Endodermal cell (in vitro differentiated cells): ENCODE results near the gene SMARCA5. TPM values are rescaled to one million over a fixed set of nuclear protein-coding genes. Genes with fewer than 3 reads are reported as not detected.
"Not testable (repeated sequence)": the region's sequence is repeated elsewhere in the genome, so short reads cannot be mapped to it uniquely, and the experiment has no call there.

Experiments
- DNase-seq: peaks from one replicate; pipeline ENCODE4 v3.0.0-alpha.2; 2017
- H3K27ac ChIP-seq: 2 replicates; pipeline ENCODE4 v1.5.1; 2013; ENCODE audit warnings: mild to moderate bottlenecking, low read depth, low read length, moderate library complexity
- H3K27me3 ChIP-seq: 2 replicates; pipeline ENCODE4 v1.6.1; 2013; ENCODE audit warnings: mild to moderate bottlenecking, low read length, moderate library complexity; ENCODE audit not compliant: insufficient read depth, control insufficient read depth, poor library complexity, severe bottlenecking
- H3K36me3 ChIP-seq: 2 replicates; pipeline ENCODE4 v1.7.0; 2013; ENCODE audit warnings: mild to moderate bottlenecking, low read length, moderate library complexity; ENCODE audit not compliant: control insufficient read depth, insufficient read depth
- H3K4me1 ChIP-seq: one replicate; pipeline ENCODE4 v1.7.0; 2013; ENCODE audit warnings: low read length; ENCODE audit not compliant: control insufficient read depth, insufficient read depth
- H3K4me3 ChIP-seq: 2 replicates; pipeline ENCODE4 v1.5.1; 2013; ENCODE audit warnings: mild to moderate bottlenecking, low read length, moderate library complexity
- H3K9ac ChIP-seq: 2 replicates; pipeline ENCODE4 v1.6.1; 2013; ENCODE audit warnings: mild to moderate bottlenecking, low read length, moderate library complexity; ENCODE audit not compliant: poor library complexity, severe bottlenecking; ENCODE audit errors: extremely low read depth
- H3K9me3 ChIP-seq: 2 replicates; pipeline ENCODE4 v1.6.1; 2013; ENCODE audit warnings: mild to moderate bottlenecking, low read length, moderate library complexity; ENCODE audit not compliant: control insufficient read depth
- H3K27ac Mint-ChIP-seq: 2 replicates; pipeline ENCODE4 v1.8.0; 2020; ENCODE audit warnings: mixed read lengths
- H3K27me3 Mint-ChIP-seq: 2 replicates; pipeline ENCODE4 v1.8.0; 2021; ENCODE audit warnings: mild to moderate bottlenecking, mixed read lengths; ENCODE audit not compliant: insufficient read depth
- H3K36me3 Mint-ChIP-seq: 2 replicates; pipeline ENCODE4 v1.8.0; 2020; ENCODE audit warnings: low read depth, mixed read lengths
- H3K4me1 Mint-ChIP-seq: 2 replicates; pipeline ENCODE4 v1.8.0; 2020; ENCODE audit warnings: mixed read lengths
- H3K4me3 Mint-ChIP-seq: 2 replicates; pipeline ENCODE4 v1.8.0; 2020; ENCODE audit warnings: mild to moderate bottlenecking, moderate library complexity, mixed read lengths
- H3K9me3 Mint-ChIP-seq: 2 replicates; pipeline ENCODE4 v1.8.0; 2020; ENCODE audit warnings: mild to moderate bottlenecking, mixed read lengths
- WGBS, 2 experiments: methylation state at CpG; one replicate each; pipeline versions ENCODE4 v1.1.5 to v1.1.7; 2013; ENCODE audit warnings: missing lambda C conversion rate in 2 of 2, mixed read lengths in 1 of 2; ENCODE audit not compliant: insufficient coverage in 1 of 2, insufficient read length in 1 of 2; 5-methylcytosine and 5-hydroxymethylcytosine counted together
- total RNA-seq, 2 donors: library from RNA; stranded (reverse); fragmentation: NEBNext Ultra II Directional in 1 of 2; extraction: Animal tissue kit (Norgen Biotek cat#: 25700) in 1 of 2; gene quantifications; 2 replicates in 1 of 2; 3 replicates in 1 of 2; pipeline ENCODE4 v1.2.1, GENCODE V29; 2021
- TF ChIP-seq, protein P1 (sequence below): fragments of 200-600 bp; sonication (generic); conservative IDR thresholded peaks from 2 replicates; pipeline ENCODE4 v1.5.0; 2021; ENCODE audit warnings: antibody characterized with exemption, mild to moderate bottlenecking

SMARCA5 gene
- total RNA-seq, 2 donors from 2014 or later: 91.0 to 95.4 TPM

DNA sequence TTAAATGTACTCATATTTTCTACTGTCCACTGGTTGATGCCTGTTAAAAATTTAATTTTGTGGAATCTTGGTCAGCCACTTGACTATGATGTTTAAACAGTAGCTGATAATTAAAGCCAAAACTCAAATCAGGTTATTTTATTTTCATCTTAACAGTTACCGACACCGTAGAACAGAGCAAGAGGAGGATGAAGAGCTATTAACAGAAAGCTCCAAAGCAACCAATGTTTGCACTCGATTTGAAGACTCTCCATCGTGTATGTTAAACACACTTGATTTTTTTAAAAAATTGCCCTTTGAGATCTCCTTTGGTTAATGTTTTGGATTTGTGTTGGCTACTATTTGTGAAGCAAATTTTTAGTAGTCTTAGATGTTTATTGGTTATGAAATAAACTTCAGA lies 10.7 kb downstream of the SMARCA5 start:
- no peak overlapping the region for H3K27ac Mint-ChIP-seq
- TF ChIP-seq, protein P1, sequence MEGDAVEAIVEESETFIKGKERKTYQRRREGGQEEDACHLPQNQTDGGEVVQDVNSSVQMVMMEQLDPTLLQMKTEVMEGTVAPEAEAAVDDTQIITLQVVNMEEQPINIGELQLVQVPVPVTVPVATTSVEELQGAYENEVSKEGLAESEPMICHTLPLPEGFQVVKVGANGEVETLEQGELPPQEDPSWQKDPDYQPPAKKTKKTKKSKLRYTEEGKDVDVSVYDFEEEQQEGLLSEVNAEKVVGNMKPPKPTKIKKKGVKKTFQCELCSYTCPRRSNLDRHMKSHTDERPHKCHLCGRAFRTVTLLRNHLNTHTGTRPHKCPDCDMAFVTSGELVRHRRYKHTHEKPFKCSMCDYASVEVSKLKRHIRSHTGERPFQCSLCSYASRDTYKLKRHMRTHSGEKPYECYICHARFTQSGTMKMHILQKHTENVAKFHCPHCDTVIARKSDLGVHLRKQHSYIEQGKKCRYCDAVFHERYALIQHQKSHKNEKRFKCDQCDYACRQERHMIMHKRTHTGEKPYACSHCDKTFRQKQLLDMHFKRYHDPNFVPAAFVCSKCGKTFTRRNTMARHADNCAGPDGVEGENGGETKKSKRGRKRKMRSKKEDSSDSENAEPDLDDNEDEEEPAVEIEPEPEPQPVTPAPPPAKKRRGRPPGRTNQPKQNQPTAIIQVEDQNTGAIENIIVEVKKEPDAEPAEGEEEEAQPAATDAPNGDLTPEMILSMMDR: no peak
- Histone ChIP-seq H3K36me3 (peaks cover 96% of the 10 kb centered on the region), H3K9ac (no peak overlapping the region), H3K4me1 (no peaks in the 10 kb centered on the region), H3K9me3 (no peaks in the 10 kb centered on the region), H3K27ac (no peak overlapping the region), H3K4me3 (no peak overlapping the region), H3K27me3 (no peaks in the 10 kb centered on the region)
- no peak overlapping the region for H3K4me3 Mint-ChIP-seq
- H3K27me3 Mint-ChIP-seq: no peaks in the 10 kb centered on the region
- H3K9me3 Mint-ChIP-seq: no peaks in the 10 kb centered on the region
- H3K4me1 Mint-ChIP-seq: no peaks in the 10 kb centered on the region
- DNase-seq: no peak
- WGBS, 2 experiments: 92 to 95% methylated on average over 2 to 4 of the region's 4 CpGs
- peaks cover 78% of the 10 kb centered on the region for H3K36me3 Mint-ChIP-seq

DNA sequence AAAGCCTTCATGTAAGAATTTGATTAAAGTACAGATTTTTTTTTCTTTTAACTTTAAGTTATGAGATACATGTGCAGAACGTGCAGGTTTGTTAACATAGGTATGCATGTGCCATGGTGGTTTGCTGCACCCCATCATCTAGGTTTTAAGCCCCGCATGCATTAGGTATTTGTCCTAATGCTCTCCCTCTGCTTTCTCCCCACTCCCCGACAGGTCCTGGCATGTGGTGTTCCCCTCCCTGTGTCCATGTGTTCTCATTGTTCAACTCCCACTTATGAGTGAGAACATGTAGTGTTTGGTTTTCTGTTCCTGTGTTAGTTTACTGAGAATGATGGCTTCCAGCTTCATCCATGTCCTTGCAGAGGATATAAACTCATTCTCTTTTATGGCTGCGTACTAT lies 14.5 kb downstream of the SMARCA5 start:
- not testable (repeated sequence) for H3K9me3 Mint-ChIP-seq, H3K9me3 ChIP-seq, H3K27me3 Mint-ChIP-seq, H3K4me3 ChIP-seq, H3K9ac ChIP-seq, DNase-seq, H3K27me3 ChIP-seq, H3K4me3 Mint-ChIP-seq, H3K27ac ChIP-seq, H3K4me1 Mint-ChIP-seq, H3K4me1 ChIP-seq
- peaks cover 97% of the 10 kb centered on the region for H3K36me3 ChIP-seq
- WGBS, 2 experiments: 86 to 94% methylated on average over 2 to 4 of the region's 4 CpGs
- H3K27ac Mint-ChIP-seq: peak overlapping the region; percentile 60
- peaks cover 76% of the 10 kb centered on the region for H3K36me3 Mint-ChIP-seq

DNA sequence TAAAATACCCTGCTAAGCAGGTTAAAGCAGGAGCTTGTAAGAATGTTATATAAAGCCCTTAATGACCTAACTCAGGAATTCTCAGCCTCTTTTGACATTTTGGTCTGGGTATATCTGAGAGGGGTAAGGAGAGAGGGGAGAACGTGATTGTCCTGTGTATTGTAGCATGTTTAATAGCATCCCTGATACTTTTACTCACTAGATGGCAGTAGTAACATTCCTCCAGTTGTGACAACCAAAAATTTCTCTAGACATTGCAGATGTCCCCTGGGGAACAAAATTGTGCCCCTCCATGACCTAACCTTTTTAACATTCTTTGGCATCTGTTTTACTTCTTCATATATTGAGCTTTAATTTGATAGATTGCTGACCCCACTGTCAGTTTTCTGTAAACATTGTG lies 17.9 kb downstream of the SMARCA5 start:
- TF ChIP-seq, protein P1: peak; percentile 63
- no peak overlapping the region for H3K4me3 ChIP-seq
- H3K9ac ChIP-seq: no peak overlapping the region
- no peaks in the 10 kb centered on the region for H3K4me1 ChIP-seq
- Mint-ChIP-seq H3K27me3 (no peaks in the 10 kb centered on the region), H3K4me3 (no peak overlapping the region), H3K27ac (no peak overlapping the region), H3K9me3 (no peaks in the 10 kb centered on the region), H3K36me3 (peaks cover 79% of the 10 kb centered on the region), H3K4me1 (no peaks in the 10 kb centered on the region)
- H3K27ac ChIP-seq: no peak overlapping the region
- WGBS, 2 experiments: 83 to 100% methylated on average over 1 of the region's 1 CpG
- peaks cover 97% of the 10 kb centered on the region for H3K36me3 ChIP-seq
- H3K9me3 ChIP-seq: no peaks in the 10 kb centered on the region
- DNase-seq: no peak
- no peaks in the 10 kb centered on the region for H3K27me3 ChIP-seq
